SK-N-MC (cell line): Measurements from ENCODE around the gene FGF18.
A peak's percentile ranks its signal among the peaks of the same experiment; 100 is the strongest.

Experiments used
- DNase-seq: peaks from one replicate; pipeline ENCODE4 v3.0.0-alpha.2; 2011; ENCODE audit warnings: low read depth, low spot score
- H3K27ac ChIP-seq: fragments of 200-600 bp; sonication (generic); 2 replicates; pipeline ENCODE4 v1.5.1; 2016; ENCODE audit warnings: mixed run types
- H3K36me3 ChIP-seq: fragments of 200-600 bp; sonication (generic); 2 replicates; pipeline ENCODE4 v1.6.1; 2017; ENCODE audit warnings: antibody characterized with exemption, low read length, mixed read lengths; ENCODE audit not compliant: insufficient read depth
- H3K4me3 ChIP-seq: fragments of 200-600 bp; sonication (generic); 2 replicates; pipeline ENCODE4 v1.5.1; 2016
- H3K9ac ChIP-seq: fragments of 200-600 bp; sonication (generic); 2 replicates; pipeline ENCODE4 v1.8.0; 2017; ENCODE audit warnings: mixed run types, mixed read lengths; ENCODE audit not compliant: insufficient read length
- H3K9me3 ChIP-seq: fragments of 200-600 bp; sonication (generic); 2 replicates; pipeline ENCODE4 v1.6.1; 2017; ENCODE audit warnings: low read depth, mild to moderate bottlenecking, antibody characterized with exemption, low read length, moderate library complexity, mixed read lengths
- EZH2 ChIP-seq: fragments of 200-600 bp; sonication (generic); IDR thresholded peaks from one replicate; pipeline ENCODE4 v1.6.1; 2017; ENCODE audit warnings: antibody characterized with exemption
- FOXP2 ChIP-seq: optimal IDR thresholded peaks from 2 replicates; pipeline ENCODE3; 2011; ENCODE audit warnings: mild to moderate bottlenecking, moderate library complexity; ENCODE audit not compliant: insufficient read depth; ENCODE audit errors: extremely low read length, control extremely low read depth
- POLR2AphosphoS5 ChIP-seq: IDR thresholded peaks from 2 replicates; pipeline ENCODE4 v1.6.1; 2012; ENCODE audit warnings: mild to moderate bottlenecking, low read depth, low read length, borderline replicate concordance

FGF18 gene

DNA sequence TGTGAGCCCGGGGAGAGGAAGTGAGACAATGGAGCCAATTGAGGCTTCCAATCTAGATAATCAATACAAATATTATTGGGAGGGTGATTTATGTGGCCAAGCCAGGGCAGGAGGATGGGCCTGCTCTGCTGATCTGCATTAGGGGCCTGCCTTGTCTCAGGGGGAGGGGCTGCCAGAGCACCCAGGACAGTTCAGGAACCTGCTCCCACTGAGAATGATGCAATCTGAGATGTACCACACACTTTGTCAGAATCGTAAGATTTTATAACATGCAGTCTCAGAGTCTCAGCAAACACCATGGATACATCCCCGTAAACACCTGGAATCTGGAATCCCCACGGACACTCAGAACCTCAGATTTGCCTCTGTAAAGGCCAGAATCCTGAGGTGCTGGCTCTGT, 19.3 kb downstream of the FGF18 start:
- Histone ChIP-seq H3K27ac (no peak overlapping the region), H3K9ac (no peak overlapping the region), H3K36me3 (no peaks in the 10 kb centered on the region), H3K4me3 (no peak overlapping the region), H3K9me3 (no peaks in the 10 kb centered on the region)
- DNase-seq, result no peak
- TF ChIP-seq EZH2 (no peak), FOXP2 (no peak), POLR2AphosphoS5 (no peak)

- DNase-seq, result no peak
- H3K4me3 ChIP-seq, result no peak overlapping the region
- H3K9ac ChIP-seq, result no peak overlapping the region
- H3K27ac ChIP-seq, result no peak overlapping the region
- no peaks in the 10 kb centered on the region for H3K36me3 ChIP-seq
- TF ChIP-seq EZH2 (no peak), POLR2AphosphoS5 (no peak), FOXP2 (no peak)
- no peaks in the 10 kb centered on the region for H3K9me3 ChIP-seq
Observed at GRCh38 chr5:171441246-171441791, 21.9 kb downstream of the FGF18 start.

DNA sequence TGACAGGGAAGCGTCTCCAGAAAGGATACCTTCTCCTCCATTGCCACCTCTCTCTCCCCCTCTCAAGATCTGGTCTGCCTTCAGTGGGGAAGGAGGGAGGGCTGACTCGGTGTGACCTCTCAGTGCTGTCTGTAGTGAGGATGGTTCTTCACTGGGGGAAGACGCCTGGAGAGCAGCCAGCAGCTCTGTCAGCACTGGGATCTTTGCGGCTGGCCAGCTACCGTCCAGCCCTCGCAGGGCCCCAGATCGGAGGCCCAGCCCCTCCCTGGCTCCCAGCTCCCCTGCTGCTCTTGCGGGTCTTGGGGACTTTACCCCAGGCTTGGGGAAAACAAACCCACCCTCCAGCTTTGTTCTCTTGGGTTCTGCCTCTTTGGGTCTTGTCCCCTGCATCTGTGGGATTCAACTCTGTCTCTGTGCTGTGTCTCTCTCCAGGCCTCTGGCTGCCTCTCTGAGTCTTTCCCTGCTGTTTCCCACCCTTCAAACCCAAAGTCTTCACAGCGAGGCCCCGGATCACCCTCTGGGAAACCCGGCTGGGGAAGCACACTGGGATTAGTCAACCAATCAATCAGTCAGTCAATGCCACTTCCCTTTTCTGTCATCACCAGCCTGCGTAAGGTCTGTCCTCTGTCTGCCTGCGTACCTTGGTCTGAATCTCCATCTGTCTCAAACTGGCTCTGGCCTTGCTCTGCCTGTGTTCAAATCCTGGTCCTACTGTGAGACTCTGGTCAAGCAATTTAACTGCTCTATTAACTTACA, 23.0 kb downstream of the FGF18 start:
- no peak overlapping the region for H3K4me3 ChIP-seq
- no peak overlapping the region for H3K27ac ChIP-seq
- no peak for DNase-seq
- TF ChIP-seq EZH2 (no peak), POLR2AphosphoS5 (no peak), FOXP2 (no peak)
- no peaks in the 10 kb centered on the region for H3K9me3 ChIP-seq
- H3K9ac ChIP-seq, result no peak overlapping the region
- H3K36me3 ChIP-seq, result no peaks in the 10 kb centered on the region

GRCh38 chr5:171444582-171444981, 25.1 kb downstream of the FGF18 start:
- H3K27ac ChIP-seq, result no peak overlapping the region
- no peak for TF ChIP-seq POLR2AphosphoS5
- no peak for TF ChIP-seq EZH2
- TF ChIP-seq FOXP2, result no peak
- DNase-seq, result no peak
- no peaks in the 10 kb centered on the region for H3K36me3 ChIP-seq
- H3K9ac ChIP-seq, result no peak overlapping the region
- no peaks in the 10 kb centered on the region for H3K9me3 ChIP-seq
- no peak overlapping the region for H3K4me3 ChIP-seq

DNA sequence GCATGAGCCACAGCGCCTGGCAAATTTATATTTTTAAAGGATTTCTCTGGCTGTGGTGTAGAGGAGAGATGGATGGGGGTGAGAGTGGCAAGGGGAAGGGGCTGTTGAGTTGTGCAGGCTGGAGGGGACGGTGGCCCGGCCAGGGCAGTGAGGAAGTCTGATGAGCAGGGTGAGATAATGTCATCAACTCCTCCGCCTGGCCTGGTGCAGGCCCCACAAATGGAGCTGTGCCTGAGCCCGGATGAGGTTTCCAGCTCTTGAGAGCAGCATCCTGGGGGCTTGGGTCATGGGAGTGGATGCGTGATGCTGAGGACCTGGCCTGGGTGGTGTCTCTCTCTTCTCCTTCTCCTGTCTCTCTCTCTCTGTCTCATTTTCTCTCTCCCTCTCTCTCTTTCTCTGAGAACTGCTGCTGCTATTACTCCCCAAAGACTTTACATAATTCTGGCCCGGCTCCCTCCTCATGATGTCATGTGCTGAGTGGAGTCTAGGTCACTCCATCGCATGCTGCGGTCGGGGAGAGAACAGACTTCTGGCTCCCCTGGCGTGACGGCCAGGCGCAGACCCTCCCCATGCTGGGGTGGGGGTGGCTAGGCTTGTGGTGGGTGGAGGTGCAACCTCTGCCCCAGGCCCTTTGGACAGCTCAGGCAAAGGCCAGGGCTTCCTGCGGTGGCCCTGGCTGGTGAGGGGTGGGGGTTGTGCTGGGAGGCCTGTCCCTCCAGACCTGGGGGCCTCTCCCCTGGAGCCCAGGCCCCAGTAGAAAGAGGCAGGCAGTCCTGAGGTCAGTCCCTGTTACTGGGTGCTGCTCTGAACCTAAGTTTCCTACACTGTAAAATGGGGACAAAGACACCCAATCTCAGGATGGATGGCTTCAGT, 26.4 kb downstream of the FGF18 start:
- H3K27ac ChIP-seq, result no peak overlapping the region
- TF ChIP-seq FOXP2 (no peak), EZH2 (no peak), POLR2AphosphoS5 (no peak)
- H3K4me3 ChIP-seq, result no peak overlapping the region
- no peaks in the 10 kb centered on the region for H3K9me3 ChIP-seq
- no peak for DNase-seq
- H3K9ac ChIP-seq, result no peak overlapping the region
- H3K36me3 ChIP-seq, result no peaks in the 10 kb centered on the region

DNA sequence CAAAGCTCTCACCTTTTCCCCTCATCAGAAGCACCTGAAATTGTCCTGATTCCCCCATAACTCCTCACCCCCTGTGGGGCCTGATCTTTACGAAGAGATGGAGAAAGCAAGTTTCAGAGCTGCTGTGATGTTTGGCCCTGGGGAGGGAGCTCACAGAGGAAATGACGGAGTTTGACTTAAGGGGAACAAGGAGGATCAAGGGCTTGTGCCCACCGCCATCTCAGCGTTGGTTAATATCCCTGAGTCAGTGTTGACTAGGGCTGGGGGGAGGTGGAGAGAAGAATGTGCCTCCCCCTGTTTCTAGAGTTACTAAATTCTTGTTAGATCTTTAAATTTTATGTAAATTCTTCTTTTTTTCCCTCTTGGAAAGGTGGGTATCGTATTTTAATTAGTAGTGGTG, 27.8 kb downstream of the FGF18 start:
- H3K9me3 ChIP-seq, result no peaks in the 10 kb centered on the region
- H3K4me3 ChIP-seq, result no peak overlapping the region
- H3K27ac ChIP-seq, result peak overlapping the region; percentile 57; the same call in 1 of the 2 replicates
- no peak for TF ChIP-seq EZH2
- no peak for DNase-seq
- H3K9ac ChIP-seq, result no peak overlapping the region
- no peaks in the 10 kb centered on the region for H3K36me3 ChIP-seq

- H3K4me3 ChIP-seq, result no peak overlapping the region
- no peak for TF ChIP-seq POLR2AphosphoS5
- TF ChIP-seq EZH2, result no peak
- TF ChIP-seq FOXP2, result no peak
- H3K9ac ChIP-seq, result no peak overlapping the region
- no peak for DNase-seq
- no peak overlapping the region for H3K27ac ChIP-seq
- H3K36me3 ChIP-seq, result no peaks in the 10 kb centered on the region
- H3K9me3 ChIP-seq, result no peaks in the 10 kb centered on the region
Observed at GRCh38 chr5:171449426-171449825, 30.0 kb downstream of the FGF18 start.

DNA sequence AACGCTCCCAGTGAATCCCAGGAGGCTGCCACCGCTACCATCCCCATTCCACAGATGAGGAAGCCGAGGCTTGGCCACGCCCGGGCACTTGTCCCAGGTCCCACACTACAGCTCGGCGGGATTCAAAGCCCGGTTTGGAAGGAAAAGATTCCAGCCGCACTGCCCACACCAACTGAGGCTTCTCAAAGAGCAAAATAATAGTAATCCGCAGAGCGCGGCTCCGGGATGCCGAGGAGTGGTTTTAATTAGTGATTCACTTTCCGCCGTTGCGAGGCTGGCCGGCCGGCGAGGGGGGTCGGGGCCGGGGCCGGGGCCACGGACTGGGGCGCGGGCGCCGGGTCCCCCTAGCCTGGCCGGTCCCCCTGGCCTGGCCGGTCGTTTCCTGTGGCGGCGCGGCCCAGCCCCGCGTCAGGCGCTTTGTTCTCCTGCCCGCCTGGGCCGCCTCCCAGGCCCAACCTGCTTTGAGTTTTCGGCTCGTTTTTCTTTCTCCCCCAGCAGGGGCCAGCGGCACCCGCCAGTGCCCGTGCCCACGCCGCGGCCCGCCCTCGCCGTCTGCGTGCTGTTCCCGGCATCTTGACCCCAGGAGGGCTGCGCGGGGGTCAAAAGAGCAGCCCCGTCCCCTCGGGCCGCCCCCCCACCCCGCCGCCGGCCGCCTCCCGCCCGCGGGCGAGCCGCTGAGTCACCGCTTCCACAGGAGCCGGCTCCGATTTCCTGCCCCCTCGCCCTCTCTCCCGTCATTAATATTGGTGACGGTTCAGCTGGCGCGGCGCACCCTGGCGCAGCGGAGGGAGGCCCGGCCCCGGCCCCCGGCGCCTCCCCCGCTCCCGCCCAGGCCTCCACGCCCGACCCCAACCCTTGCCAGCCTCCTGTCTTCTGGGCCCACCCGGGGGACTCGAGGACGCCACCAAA, 31.2 kb downstream of the FGF18 start:
- H3K9me3 ChIP-seq, result no peaks in the 10 kb centered on the region
- TF ChIP-seq POLR2AphosphoS5 (no peak), EZH2 (no peak), FOXP2 (no peak)
- no peak for DNase-seq
- no peak overlapping the region for H3K9ac ChIP-seq
- H3K36me3 ChIP-seq, result no peaks in the 10 kb centered on the region
- H3K4me3 ChIP-seq, result no peak overlapping the region
- H3K27ac ChIP-seq, result no peak overlapping the region
